Measurements from ENCODE around the gene HDC. TPM values are rescaled to one million over a fixed set of nuclear protein-coding genes. Genes with fewer than 3 reads are reported as not detected.
A peak's percentile ranks its signal among the peaks of the same experiment; 100 is the strongest.

HDC gene
- total RNA-seq, 2 donors from 2014 or later, result 0.31 TPM; not detected in 1

DNA sequence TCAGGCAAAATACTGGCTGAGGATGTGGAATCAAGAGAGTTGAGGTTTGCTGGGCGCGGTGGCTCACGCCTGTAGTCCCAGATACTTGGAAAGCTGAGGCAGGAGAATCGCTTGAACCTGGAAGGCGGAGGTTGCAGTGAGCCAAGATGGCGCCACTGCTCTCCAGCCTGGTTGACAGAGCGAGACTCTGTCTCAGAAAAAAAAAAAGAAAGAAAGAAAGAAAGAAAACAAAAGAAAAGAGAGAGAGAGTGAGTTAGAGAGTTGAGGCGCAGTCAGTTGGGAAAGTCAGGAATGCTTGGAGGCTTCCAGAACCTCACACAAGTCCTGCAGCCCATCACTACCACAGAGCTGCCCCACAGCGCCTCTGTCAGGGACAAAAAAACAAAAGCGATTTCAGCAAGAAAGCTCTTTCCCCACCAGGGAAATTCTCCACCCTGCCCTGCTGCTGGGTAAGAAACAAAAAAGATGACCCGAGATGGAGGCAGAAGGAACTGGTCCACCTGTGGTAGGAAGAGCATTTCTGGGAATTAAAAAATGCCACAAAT, 13.8 kb downstream of the HDC start:
- H3K27me3 Mint-ChIP-seq (ENCODE audit: insufficient read depth), result peaks cover 39% of the 10 kb centered on the region
- WGBS, 2 experiments (ENCODE audit: insufficient coverage in 1 of 2, insufficient read length in 1 of 2), result 98 to 100% methylated on average over 4 to 11 of the region's 11 CpGs
- no peaks in the 10 kb centered on the region for H3K9me3 Mint-ChIP-seq

GRCh38 chr15:50250760-50251394, 14.6 kb downstream of the HDC start:
- Mint-ChIP-seq H3K4me3 (no peak overlapping the region), H3K27me3 (ENCODE audit: insufficient read depth) (peaks cover 32% of the 10 kb centered on the region), H3K9me3 (no peaks in the 10 kb centered on the region), H3K36me3 (ENCODE audit: low read depth) (no peaks in the 10 kb centered on the region), H3K4me1 (no peaks in the 10 kb centered on the region), H3K27ac (no peak overlapping the region)
- DNase-seq, result peak; percentile 1
- Histone ChIP-seq H3K36me3 (ENCODE audit: control insufficient read depth, insufficient read depth, low read length) (no peaks in the 10 kb centered on the region), H3K9me3 (ENCODE audit: control insufficient read depth, low read length) (no peaks in the 10 kb centered on the region), H3K27me3 (ENCODE audit: control insufficient read depth, insufficient read depth, low read length, poor library complexity, severe bottlenecking) (peaks cover 42% of the 10 kb centered on the region), H3K4me3 (ENCODE audit: low read length) (no peak overlapping the region), H3K4me1 (ENCODE audit: control insufficient read depth, insufficient read depth, low read length) (no peaks in the 10 kb centered on the region), H3K27ac (ENCODE audit: low read depth, low read length) (no peak overlapping the region), H3K9ac (ENCODE audit: extremely low read depth, low read length, poor library complexity, severe bottlenecking) (no peak overlapping the region)
- no peak for TF ChIP-seq CTCF (conservative IDR thresholded peaks at IDR 0.05)
- WGBS, 2 experiments (ENCODE audit: insufficient coverage in 1 of 2, insufficient read length in 1 of 2), result 85 to 93% methylated on average over 4 to 6 of the region's 6 CpGs

More for the DNA sequence above, 13.8 kb downstream of the HDC start:
- H3K36me3 ChIP-seq (ENCODE audit: control insufficient read depth, insufficient read depth, low read length), result no peaks in the 10 kb centered on the region
- H3K36me3 Mint-ChIP-seq (ENCODE audit: low read depth), result no peaks in the 10 kb centered on the region
- TF ChIP-seq CTCF (conservative IDR thresholded peaks at IDR 0.05), result peak; percentile 27
- H3K27ac Mint-ChIP-seq, result no peak overlapping the region
- H3K4me3 ChIP-seq (ENCODE audit: low read length), result no peak overlapping the region
- peaks cover 45% of the 10 kb centered on the region for H3K27me3 ChIP-seq (ENCODE audit: control insufficient read depth, insufficient read depth, low read length, poor library complexity, severe bottlenecking)
- H3K9me3 ChIP-seq (ENCODE audit: control insufficient read depth, low read length), result no peaks in the 10 kb centered on the region
- H3K4me1 Mint-ChIP-seq, result peaks cover 3% of the 10 kb centered on the region
- H3K27ac ChIP-seq (ENCODE audit: low read depth, low read length), result no peak overlapping the region
- H3K4me1 ChIP-seq (ENCODE audit: control insufficient read depth, insufficient read depth, low read length), result no peaks in the 10 kb centered on the region
- H3K9ac ChIP-seq (ENCODE audit: extremely low read depth, low read length, poor library complexity, severe bottlenecking), result no peak overlapping the region
- DNase-seq, result peak; percentile 56
- H3K4me3 Mint-ChIP-seq, result no peak overlapping the region

DNA sequence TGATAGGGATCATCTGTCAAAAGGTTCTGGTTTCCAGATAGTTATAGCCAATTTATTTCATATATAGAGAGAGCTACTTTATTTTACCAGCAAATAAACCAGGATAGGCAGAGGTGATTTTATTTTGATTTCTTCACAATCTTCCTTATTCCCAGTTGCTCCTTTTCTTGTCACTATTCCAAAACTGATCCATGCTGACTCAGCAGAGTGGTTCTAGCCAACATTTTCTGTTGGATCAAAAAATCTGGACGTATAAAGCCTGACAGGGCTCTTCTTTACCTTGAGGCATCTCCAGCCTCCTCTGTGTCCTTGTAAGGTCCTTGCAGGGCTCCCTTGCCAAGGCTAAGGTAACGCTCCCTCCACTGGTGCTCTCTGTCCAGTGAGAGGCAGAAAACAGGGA, 15.8 kb downstream of the HDC start:
- Histone ChIP-seq H3K36me3 (ENCODE audit: control insufficient read depth, insufficient read depth, low read length) (no peaks in the 10 kb centered on the region), H3K27ac (ENCODE audit: low read depth, low read length) (no peak overlapping the region), H3K4me3 (ENCODE audit: low read length) (no peak overlapping the region), H3K9ac (ENCODE audit: extremely low read depth, low read length, poor library complexity, severe bottlenecking) (no peak overlapping the region), H3K27me3 (ENCODE audit: control insufficient read depth, insufficient read depth, low read length, poor library complexity, severe bottlenecking) (peaks cover 33% of the 10 kb centered on the region), H3K4me1 (ENCODE audit: control insufficient read depth, insufficient read depth, low read length) (no peaks in the 10 kb centered on the region), H3K9me3 (ENCODE audit: control insufficient read depth, low read length) (no peaks in the 10 kb centered on the region)
- no peaks in the 10 kb centered on the region for H3K4me1 Mint-ChIP-seq
- no peak overlapping the region for H3K27ac Mint-ChIP-seq
- H3K4me3 Mint-ChIP-seq, result no peak overlapping the region
- 91 to 92% methylated on average over 2 of the region's 2 CpGs for WGBS, 2 experiments (ENCODE audit: insufficient coverage in 1 of 2, insufficient read length in 1 of 2)
- H3K27me3 Mint-ChIP-seq (ENCODE audit: insufficient read depth), result peaks cover 27% of the 10 kb centered on the region
- DNase-seq, result peak; percentile 7
- TF ChIP-seq CTCF (conservative IDR thresholded peaks at IDR 0.05), result no peak
- no peaks in the 10 kb centered on the region for H3K9me3 Mint-ChIP-seq
- H3K36me3 Mint-ChIP-seq (ENCODE audit: low read depth), result no peaks in the 10 kb centered on the region

Measured in endodermal cell (in vitro differentiated cells).